ENCODE data around the gene GDI1.

Gene GDI1

GRCh38 chrX:154486052-154486395, 49.1 kb downstream of the GDI1 start:
- no peak for TF ChIP-seq CTCF (IDR thresholded peaks at IDR 0.05)
- no peaks in the 10 kb centered on the region for H3K9me3 ChIP-seq (ENCODE audit: control insufficient read depth, low read length)
- no peaks in the 10 kb centered on the region for H3K79me2 ChIP-seq
- H3K27ac ChIP-seq: peak overlapping the region; percentile 39
- no peaks in the 10 kb centered on the region for H3K4me1 ChIP-seq
- H3K27me3 ChIP-seq (ENCODE audit: control insufficient read depth, insufficient read depth, low read length): no peaks in the 10 kb centered on the region
- H3K36me3 ChIP-seq (ENCODE audit: control insufficient read depth, insufficient read depth, low read length): no peaks in the 10 kb centered on the region
- no peak overlapping the region for H3K9ac ChIP-seq
- H3K4me2 ChIP-seq (ENCODE audit: low read length): peak overlapping the region; percentile 68
- peak overlapping the region; percentile 68 for H2AFZ ChIP-seq
- peak overlapping the region; percentile 57 for H3K4me3 ChIP-seq (ENCODE audit: low read depth, low read length)

- H3K4me1 ChIP-seq: no peaks in the 10 kb centered on the region
- no peaks in the 10 kb centered on the region for H3K36me3 ChIP-seq (ENCODE audit: control insufficient read depth, insufficient read depth, low read length)
- no peak within 1 kb of the TSS for H3K9ac ChIP-seq
Observed at GRCh38 chrX:154486396-154487207, 49.6 kb downstream of the GDI1 start, which contains the start of gene UBL4A. UBL4A (minus strand) TSS chrX:154486615; CDS start chrX:154486584, 31 bp downstream.

GRCh38 chrX:154487518-154488290, 50.8 kb downstream of the GDI1 start:
- H3K79me2 ChIP-seq: no peaks in the 10 kb centered on the region
- H3K27me3 ChIP-seq (ENCODE audit: control insufficient read depth, insufficient read depth, low read length): no peaks in the 10 kb centered on the region
- no peaks in the 10 kb centered on the region for H3K4me1 ChIP-seq
- no peak overlapping the region for H3K27ac ChIP-seq
- no peak overlapping the region for H2AFZ ChIP-seq
- no peak overlapping the region for H3K4me2 ChIP-seq (ENCODE audit: low read length)
- no peaks in the 10 kb centered on the region for H3K9me3 ChIP-seq (ENCODE audit: control insufficient read depth, low read length)
- H3K36me3 ChIP-seq (ENCODE audit: control insufficient read depth, insufficient read depth, low read length): no peaks in the 10 kb centered on the region
- no peak overlapping the region for H3K4me3 ChIP-seq (ENCODE audit: low read depth, low read length)
- no peak for TF ChIP-seq CTCF (IDR thresholded peaks at IDR 0.05)
- no peak overlapping the region for H3K9ac ChIP-seq

More at GRCh38 chrX:154486396-154487207, 49.6 kb downstream of the GDI1 start, which contains the start of gene UBL4A:
- Histone ChIP-seq H2AFZ (peak within 1 kb of the TSS; percentile 68), H3K27ac (peak within 1 kb of the TSS; percentile 54), H3K27me3 (ENCODE audit: control insufficient read depth, insufficient read depth, low read length) (no peaks in the 10 kb centered on the region), H3K79me2 (no peaks in the 10 kb centered on the region), H3K9me3 (ENCODE audit: control insufficient read depth, low read length) (no peaks in the 10 kb centered on the region), H3K4me3 (ENCODE audit: low read depth, low read length) (peak within 1 kb of the TSS; percentile 57), H3K4me2 (ENCODE audit: low read length) (peak within 1 kb of the TSS; percentile 68)
- TF ChIP-seq CTCF (IDR thresholded peaks at IDR 0.05): no peak

- no peak overlapping the region for H3K4me3 ChIP-seq (ENCODE audit: low read depth, low read length)
- H3K4me1 ChIP-seq: no peaks in the 10 kb centered on the region
- H2AFZ ChIP-seq: no peak overlapping the region
- no peak overlapping the region for H3K9ac ChIP-seq
- no peaks in the 10 kb centered on the region for H3K79me2 ChIP-seq
- no peaks in the 10 kb centered on the region for H3K36me3 ChIP-seq (ENCODE audit: control insufficient read depth, insufficient read depth, low read length)
- TF ChIP-seq CTCF (IDR thresholded peaks at IDR 0.05): no peak
- no peak overlapping the region for H3K27ac ChIP-seq
- no peaks in the 10 kb centered on the region for H3K9me3 ChIP-seq (ENCODE audit: control insufficient read depth, low read length)
- H3K4me2 ChIP-seq (ENCODE audit: low read length): no peak overlapping the region
- no peaks in the 10 kb centered on the region for H3K27me3 ChIP-seq (ENCODE audit: control insufficient read depth, insufficient read depth, low read length)
Observed at GRCh38 chrX:154488336-154489075, 51.6 kb downstream of the GDI1 start.
